Right forelimb (tissue), 1 donor: ENCODE measurements around the gene RAB11A.

Source experiments
- DNase-seq: peaks from one replicate; pipeline ENCODE4 v3.0.0-alpha.2; 2018

Gene RAB11A

GRCh38 chr15:65918357-65918920 is 49.1 kb downstream of the RAB11A start:
- no peak for DNase-seq

- no peak for DNase-seq
Observed at GRCh38 chr15:65918945-65919344, 49.7 kb downstream of the RAB11A start.

GRCh38 chr15:65919353-65919752 is 50.1 kb downstream of the RAB11A start:
- no peak for DNase-seq

- DNase-seq: no peak
Observed at GRCh38 chr15:65920121-65920520, 50.8 kb downstream of the RAB11A start.

GRCh38 chr15:65920825-65921309 is 51.6 kb downstream of the RAB11A start:
- DNase-seq: no peak

GRCh38 chr15:65921780-65922179 is 52.5 kb downstream of the RAB11A start:
- no peak for DNase-seq

GRCh38 chr15:65922621-65923020 is 53.3 kb downstream of the RAB11A start:
- no peak for DNase-seq

GRCh38 chr15:65923264-65923663 is 54.0 kb downstream of the RAB11A start:
- no peak for DNase-seq

- DNase-seq: no peak
Observed at GRCh38 chr15:65924004-65924403, 54.7 kb downstream of the RAB11A start.

- DNase-seq: no peak
Observed at GRCh38 chr15:65925338-65925737, 56.0 kb downstream of the RAB11A start.

- DNase-seq: no peak
Observed at GRCh38 chr15:65926459-65926858, 57.2 kb downstream of the RAB11A start.

- no peak for DNase-seq
Observed at GRCh38 chr15:65926899-65927298, 57.6 kb downstream of the RAB11A start.

GRCh38 chr15:65927545-65927944 is 58.3 kb downstream of the RAB11A start:
- DNase-seq: no peak

GRCh38 chr15:65929573-65929972 is 60.3 kb downstream of the RAB11A start:
- no peak for DNase-seq

- DNase-seq: no peak
Observed at GRCh38 chr15:65930134-65930533, 60.8 kb downstream of the RAB11A start.

GRCh38 chr15:65931221-65931620 is 61.9 kb downstream of the RAB11A start:
- no peak for DNase-seq

- no peak for DNase-seq
Observed at GRCh38 chr15:65935391-65935790, 66.1 kb downstream of the RAB11A start.

- DNase-seq: no peak
Observed at GRCh38 chr15:65936282-65936681, 67.0 kb downstream of the RAB11A start.

GRCh38 chr15:65937054-65937453 is 67.8 kb downstream of the RAB11A start:
- DNase-seq: no peak

GRCh38 chr15:65937476-65937875 is 68.2 kb downstream of the RAB11A start:
- DNase-seq: no peak

- DNase-seq: no peak
Observed at GRCh38 chr15:65938604-65939003, 69.3 kb downstream of the RAB11A start.

- DNase-seq: no peak
Observed at GRCh38 chr15:65939901-65940617, 70.8 kb downstream of the RAB11A start.

GRCh38 chr15:65940618-65940909 is 71.3 kb downstream of the RAB11A start:
- DNase-seq: no peak
